Osteoblast (primary cell): ENCODE data around the gene RILP. TPM values are rescaled to one million over a fixed set of nuclear protein-coding genes. Genes with fewer than 3 reads are reported as not detected.
A peak's percentile ranks its signal among the peaks of the same experiment; 100 is the strongest.

Experiments used
- DNase-seq: peaks from one replicate; pipeline ENCODE4 v3.0.0; 2011; ENCODE audit warnings: low spot score, mixed read lengths; ENCODE audit not compliant: insufficient read length; ENCODE audit errors: missing footprints
- H2AFZ ChIP-seq: 2 replicates; pipeline ENCODE4 v1.6.0; 2011; ENCODE audit warnings: mild to moderate bottlenecking, low read length
- H3K27ac ChIP-seq: 2 replicates; pipeline ENCODE4 v1.5.1; 2011; ENCODE audit warnings: mild to moderate bottlenecking, low read depth, low read length, moderate library complexity
- H3K27me3 ChIP-seq: 2 replicates; pipeline ENCODE4 v1.6.0; 2012; ENCODE audit warnings: mild to moderate bottlenecking, control low read depth, inconsistent platforms, low read length, moderate library complexity; ENCODE audit not compliant: insufficient read depth
- H3K36me3 ChIP-seq: 2 replicates; pipeline ENCODE4 v1.5.1; 2011; ENCODE audit warnings: mild to moderate bottlenecking, low read length, control low read depth, moderate library complexity; ENCODE audit not compliant: insufficient read depth
- H3K4me1 ChIP-seq: 2 replicates; pipeline ENCODE4 v1.5.1; 2011; ENCODE audit warnings: mild to moderate bottlenecking, low read length, control low read depth, moderate library complexity; ENCODE audit not compliant: insufficient read depth
- H3K4me2 ChIP-seq: 2 replicates; pipeline ENCODE4 v1.6.0; 2011; ENCODE audit warnings: mild to moderate bottlenecking, low read length; ENCODE audit not compliant: insufficient read depth
- H3K4me3 ChIP-seq: fragments of 200-600 bp; sonication (generic); 3 replicates; pipeline ENCODE4 v1.5.1; 2012; ENCODE audit warnings: mild to moderate bottlenecking, low read length, inconsistent platforms; ENCODE audit not compliant: insufficient read depth
- H3K79me2 ChIP-seq: 2 replicates; pipeline ENCODE4 v1.6.0; 2012; ENCODE audit warnings: mild to moderate bottlenecking, low read length, control low read depth, inconsistent platforms; ENCODE audit not compliant: insufficient read depth
- H3K9me3 ChIP-seq: 2 replicates; pipeline ENCODE4 v1.5.1; 2011; ENCODE audit warnings: low read depth, low read length, control low read depth
- H4K20me1 ChIP-seq: 2 replicates; pipeline ENCODE4 v1.6.0; 2012; ENCODE audit warnings: mild to moderate bottlenecking, low read length, control low read depth; ENCODE audit not compliant: insufficient read depth
- total RNA-seq: library from RNA; depleted of rRNA; stranded (reverse); fragments of >200 nt; gene quantifications from 2 replicates; pipeline ENCODE4 v1.2.3, GENCODE V29; 2012
- TF ChIP-seq, protein P1 (sequence below): IDR thresholded peaks from 2 replicates; pipeline ENCODE4 v1.5.1; 2011; ENCODE audit warnings: mild to moderate bottlenecking, low read depth, low read length, moderate library complexity; ENCODE audit errors: extremely low read depth

The RILP gene
- total RNA-seq, 1 donor, result 11.6 TPM

DNA sequence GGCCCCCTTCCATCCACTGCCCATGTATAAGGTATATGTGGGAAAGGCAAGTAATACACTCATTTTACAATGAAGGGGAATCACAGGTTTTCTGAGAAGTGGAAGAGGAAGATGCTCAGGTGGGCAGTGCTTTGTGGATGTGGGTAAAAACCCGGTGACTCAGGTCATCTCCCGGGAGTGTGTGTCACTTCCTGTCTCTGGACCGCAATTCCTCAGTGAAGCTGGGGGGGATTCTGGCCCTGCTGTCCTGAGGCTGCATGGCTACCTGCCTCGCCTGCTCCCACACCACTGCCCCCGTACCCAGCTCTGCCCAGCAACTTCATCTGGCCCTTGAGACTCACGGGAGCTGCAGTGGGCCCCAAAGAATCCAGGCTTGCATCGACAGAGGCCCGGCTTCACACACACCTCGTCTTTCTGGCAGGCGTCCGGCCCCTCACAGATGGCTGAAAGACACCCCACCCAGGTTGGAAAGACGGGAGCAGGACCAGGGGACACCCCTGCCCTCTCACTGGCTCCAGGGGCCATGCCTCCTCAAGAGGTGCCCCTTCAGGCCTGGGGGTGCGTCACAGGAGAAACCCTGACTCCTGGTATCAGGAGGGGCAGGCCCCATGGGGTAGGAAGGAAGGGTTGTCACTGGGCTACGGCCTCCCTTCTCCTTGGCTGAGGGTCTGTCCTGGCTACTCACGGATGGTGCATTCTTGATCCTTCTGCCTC lies 5.0 kb downstream of the RILP start:
- Histone ChIP-seq H3K79me2 (no peaks in the 10 kb centered on the region), H4K20me1 (no peaks in the 10 kb centered on the region), H3K4me3 (no peak overlapping the region), H3K4me1 (peaks cover 11% of the 10 kb centered on the region), H3K4me2 (peak overlapping the region; percentile 81), H2AFZ (no peak overlapping the region), H3K9me3 (no peaks in the 10 kb centered on the region), H3K36me3 (no peaks in the 10 kb centered on the region), H3K27me3 (no peaks in the 10 kb centered on the region), H3K27ac (no peak overlapping the region)
- TF ChIP-seq, protein P1, sequence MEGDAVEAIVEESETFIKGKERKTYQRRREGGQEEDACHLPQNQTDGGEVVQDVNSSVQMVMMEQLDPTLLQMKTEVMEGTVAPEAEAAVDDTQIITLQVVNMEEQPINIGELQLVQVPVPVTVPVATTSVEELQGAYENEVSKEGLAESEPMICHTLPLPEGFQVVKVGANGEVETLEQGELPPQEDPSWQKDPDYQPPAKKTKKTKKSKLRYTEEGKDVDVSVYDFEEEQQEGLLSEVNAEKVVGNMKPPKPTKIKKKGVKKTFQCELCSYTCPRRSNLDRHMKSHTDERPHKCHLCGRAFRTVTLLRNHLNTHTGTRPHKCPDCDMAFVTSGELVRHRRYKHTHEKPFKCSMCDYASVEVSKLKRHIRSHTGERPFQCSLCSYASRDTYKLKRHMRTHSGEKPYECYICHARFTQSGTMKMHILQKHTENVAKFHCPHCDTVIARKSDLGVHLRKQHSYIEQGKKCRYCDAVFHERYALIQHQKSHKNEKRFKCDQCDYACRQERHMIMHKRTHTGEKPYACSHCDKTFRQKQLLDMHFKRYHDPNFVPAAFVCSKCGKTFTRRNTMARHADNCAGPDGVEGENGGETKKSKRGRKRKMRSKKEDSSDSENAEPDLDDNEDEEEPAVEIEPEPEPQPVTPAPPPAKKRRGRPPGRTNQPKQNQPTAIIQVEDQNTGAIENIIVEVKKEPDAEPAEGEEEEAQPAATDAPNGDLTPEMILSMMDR, result no peak
- DNase-seq, result peak; percentile 94

DNA sequence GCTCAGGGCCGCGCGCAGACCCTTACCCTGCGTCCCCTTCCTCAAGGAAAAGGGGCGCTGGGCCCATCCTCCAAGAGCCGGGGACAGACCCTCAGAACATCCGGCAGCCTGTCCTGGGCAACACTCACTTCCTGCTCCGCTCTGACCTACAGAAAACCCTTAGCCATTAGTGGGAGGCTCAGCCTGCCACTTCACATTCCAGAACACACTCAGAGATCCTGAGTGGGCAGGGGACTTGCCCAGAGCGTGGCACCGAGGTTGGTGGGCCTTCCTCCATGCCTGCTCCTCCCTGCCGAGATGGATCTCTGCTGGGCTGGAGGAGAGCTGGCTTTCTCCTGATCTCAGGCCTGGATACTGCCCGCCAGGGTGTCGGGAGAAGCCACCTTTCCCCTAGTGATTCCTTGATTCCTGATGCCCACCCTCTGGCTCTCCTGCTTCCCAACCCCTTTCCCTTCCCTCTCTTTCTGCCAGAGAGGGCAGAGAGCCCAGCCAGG lies 5.6 kb downstream of the RILP start:
- H3K27ac ChIP-seq, result peak overlapping the region; percentile 58
- H3K4me1 ChIP-seq, result peaks cover 11% of the 10 kb centered on the region
- H4K20me1 ChIP-seq, result no peaks in the 10 kb centered on the region
- peak overlapping the region; percentile 81 for H3K4me2 ChIP-seq
- no peaks in the 10 kb centered on the region for H3K9me3 ChIP-seq
- no peaks in the 10 kb centered on the region for H3K27me3 ChIP-seq
- TF ChIP-seq, protein P1, result no peak
- peak overlapping the region; percentile 68 for H3K4me3 ChIP-seq
- H2AFZ ChIP-seq, result peak overlapping the region; percentile 78
- H3K79me2 ChIP-seq, result no peaks in the 10 kb centered on the region
- no peaks in the 10 kb centered on the region for H3K36me3 ChIP-seq
- peak; percentile 91 for DNase-seq

DNA sequence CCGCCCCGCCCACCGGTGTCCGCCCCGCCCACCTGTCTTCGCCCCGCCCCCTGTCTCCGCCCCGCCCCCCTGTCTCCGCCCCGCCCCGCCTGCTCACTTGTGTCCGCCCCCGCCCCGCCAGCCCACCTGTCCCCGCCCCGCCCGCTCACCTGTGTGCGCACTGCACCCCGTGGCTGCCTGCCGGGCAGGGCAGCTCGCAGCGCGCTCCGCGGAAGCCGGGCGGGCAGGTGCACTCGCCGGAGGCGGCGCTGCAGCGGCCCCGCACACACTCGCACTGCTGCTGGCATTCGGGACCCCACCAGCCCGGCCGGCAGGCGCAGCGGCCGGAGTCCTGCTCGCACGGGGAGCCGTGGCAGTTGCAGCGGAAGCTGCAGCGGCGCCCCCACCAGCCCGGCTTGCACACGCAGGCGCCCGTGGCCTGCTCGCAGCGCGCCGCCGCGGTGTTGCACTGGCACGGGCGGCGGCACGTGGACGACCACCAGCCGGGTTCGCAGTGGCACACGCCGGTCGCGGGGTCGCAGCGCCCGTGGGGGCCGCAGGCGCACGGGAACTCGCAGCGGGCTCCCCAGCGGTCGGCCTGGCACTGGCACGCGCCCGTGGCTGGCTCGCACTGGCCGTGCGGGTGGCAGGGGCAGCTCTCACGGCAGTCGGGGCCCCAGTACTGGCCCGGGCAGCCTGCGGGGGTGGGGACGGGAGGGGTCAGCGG lies 6.2 kb downstream of the RILP start:
- Histone ChIP-seq H3K9me3 (no peaks in the 10 kb centered on the region), H3K4me3 (peak overlapping the region; percentile 68), H3K4me2 (peak overlapping the region; percentile 81), H3K4me1 (peaks cover 11% of the 10 kb centered on the region), H2AFZ (peak overlapping the region; percentile 78), H3K79me2 (no peaks in the 10 kb centered on the region), H3K36me3 (no peaks in the 10 kb centered on the region), H3K27me3 (no peaks in the 10 kb centered on the region), H3K27ac (peak overlapping the region; percentile 58), H4K20me1 (no peaks in the 10 kb centered on the region)
- TF ChIP-seq, protein P1, result no peak
- peak; percentile 95 for DNase-seq

DNA sequence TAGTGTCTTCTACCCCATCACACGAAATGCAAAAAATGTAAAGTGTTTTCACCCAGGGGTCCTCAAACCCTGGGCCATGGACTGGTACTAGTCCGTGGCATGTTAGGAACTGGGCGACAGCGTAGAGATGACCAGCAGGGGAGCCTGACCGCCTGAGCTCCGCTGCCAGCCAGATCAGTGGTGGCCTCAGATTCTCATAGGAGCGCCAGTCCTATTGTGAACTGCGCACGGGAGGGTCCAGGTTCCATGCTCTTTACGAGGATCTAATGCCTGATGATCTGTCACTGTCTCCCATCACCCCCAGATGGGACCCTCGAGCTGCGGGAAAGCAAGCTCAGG lies 8.6 kb downstream of the RILP start:
- Histone ChIP-seq H3K4me1 (peaks cover 8% of the 10 kb centered on the region), H4K20me1 (no peaks in the 10 kb centered on the region), H3K36me3 (no peaks in the 10 kb centered on the region), H3K4me2 (no peak overlapping the region), H3K4me3 (no peak overlapping the region), H3K79me2 (no peaks in the 10 kb centered on the region), H3K27me3 (no peaks in the 10 kb centered on the region), H2AFZ (no peak overlapping the region), H3K9me3 (no peaks in the 10 kb centered on the region), H3K27ac (no peak overlapping the region)
- TF ChIP-seq, protein P1, result no peak
- DNase-seq, result peak; percentile 53
